GM23338 (cell line): ENCODE results near the gene ZSCAN4. TPM values are rescaled to one million over a fixed set of nuclear protein-coding genes. Genes with fewer than 3 reads are reported as not detected.

ENCODE experiments used
- ATAC-seq: fragments of 200-7000 bp; cut with Tn5 transposase; 3 replicates; pipeline ENCODE4 v1.9.1; 2020
- DNase-seq: peaks from one replicate; pipeline ENCODE4 v3.0.0-alpha.2; 2015; ENCODE audit warnings: low spot score
- H2AFZ ChIP-seq: fragments of 200-600 bp; sonication (generic); 2 replicates; pipeline ENCODE4 v1.8.0; 2016; ENCODE audit warnings: antibody characterized with exemption, mild to moderate bottlenecking, moderate library complexity
- H3F3A ChIP-seq: fragments of 200-600 bp; sonication (generic); replicated peaks from 2 replicates; pipeline ENCODE4 v1.8.0; 2017; ENCODE audit warnings: antibody characterized with exemption, mixed run types, low read depth
- H3K27ac ChIP-seq: fragments of 200-600 bp; sonication (generic); 2 replicates; pipeline ENCODE4 v1.6.1; 2016; ENCODE audit warnings: low read depth
- H3K27me3 ChIP-seq: fragments of 200-600 bp; sonication (generic); 2 replicates; pipeline ENCODE4 v1.8.0; 2016; ENCODE audit warnings: mild to moderate bottlenecking, mixed run types, moderate library complexity; ENCODE audit not compliant: insufficient read depth
- H3K36me3 ChIP-seq: fragments of 200-600 bp; sonication (generic); 2 replicates; pipeline ENCODE4 v1.8.0; 2016; ENCODE audit warnings: mild to moderate bottlenecking; ENCODE audit not compliant: insufficient read depth
- H3K4me1 ChIP-seq: fragments of 200-600 bp; sonication (generic); 2 replicates; pipeline ENCODE4 v1.8.0; 2016; ENCODE audit warnings: mild to moderate bottlenecking, moderate library complexity; ENCODE audit not compliant: insufficient read depth
- H3K4me2 ChIP-seq: fragments of 200-600 bp; sonication (generic); 2 replicates; pipeline ENCODE4 v1.7.1; 2017; ENCODE audit warnings: mixed run types
- H3K4me3 ChIP-seq: fragments of 200-600 bp; sonication (generic); 2 replicates; pipeline ENCODE4 v1.6.1; 2016; ENCODE audit warnings: mixed run types
- H3K79me2 ChIP-seq: fragments of 200-600 bp; sonication (generic); replicated peaks from 2 replicates; pipeline ENCODE4 v1.8.0; 2017; ENCODE audit warnings: mild to moderate bottlenecking; ENCODE audit not compliant: insufficient read depth
- H3K9me2 ChIP-seq: fragments of 200-600 bp; sonication (generic); 2 replicates; pipeline ENCODE4 v1.8.0; 2017; ENCODE audit not compliant: insufficient read depth
- H4K20me1 ChIP-seq: fragments of 200-600 bp; sonication (generic); replicated peaks from 2 replicates; pipeline ENCODE4 v1.8.0; 2017; ENCODE audit warnings: mild to moderate bottlenecking; ENCODE audit not compliant: insufficient read depth
- H3K27ac Mint-ChIP-seq: 2 replicates; pipeline ENCODE4 v1.8.0; 2020; ENCODE audit warnings: inconsistent platforms, mild to moderate bottlenecking, moderate library complexity, mixed read lengths
- H3K27me3 Mint-ChIP-seq: 3 replicates; pipeline ENCODE4 v1.8.0; 2022; ENCODE audit warnings: low read depth, mild to moderate bottlenecking, moderate library complexity, mixed read lengths, inconsistent platforms; ENCODE audit not compliant: insufficient read depth, poor library complexity
- H3K36me3 Mint-ChIP-seq: 3 replicates; pipeline ENCODE4 v1.8.0; 2021; ENCODE audit warnings: low read depth, mild to moderate bottlenecking, inconsistent platforms, moderate library complexity, mixed read lengths
- H3K4me1 Mint-ChIP-seq: 3 replicates; pipeline ENCODE4 v1.8.0; 2020; ENCODE audit warnings: mild to moderate bottlenecking, inconsistent platforms, mixed read lengths
- H3K4me3 Mint-ChIP-seq: 3 replicates; pipeline ENCODE4 v1.8.0; 2021; ENCODE audit warnings: moderate library complexity, mild to moderate bottlenecking, inconsistent platforms, mixed read lengths
- H3K9me3 Mint-ChIP-seq: 3 replicates; pipeline ENCODE4 v1.8.0; 2020; ENCODE audit warnings: moderate library complexity, mild to moderate bottlenecking, inconsistent platforms, mixed read lengths
- ETS1 ChIP-seq: IDR thresholded peaks from 2 replicates; pipeline ENCODE4 v1.6.1; 2016; ENCODE audit warnings: antibody characterized with exemption
- EZH2 ChIP-seq: fragments of 200-600 bp; sonication (generic); IDR thresholded peaks from one replicate; pipeline ENCODE4 v1.8.0; 2017; ENCODE audit warnings: antibody characterized with exemption, mild to moderate bottlenecking, low read depth; ENCODE audit not compliant: unreplicated experiment
- EZH2phosphoT487 ChIP-seq: fragments of 200-600 bp; sonication (generic); IDR thresholded peaks from one replicate; pipeline ENCODE4 v1.8.1; 2018; ENCODE audit warnings: antibody characterized with exemption; ENCODE audit not compliant: unreplicated experiment
- JUNB ChIP-seq: IDR thresholded peaks from one replicate; pipeline ENCODE4 v1.6.1; 2016; ENCODE audit warnings: antibody characterized with exemption; ENCODE audit not compliant: unreplicated experiment
- STAT1 ChIP-seq: IDR thresholded peaks from one replicate; pipeline ENCODE4 v1.6.1; 2016; ENCODE audit warnings: antibody characterized with exemption; ENCODE audit not compliant: unreplicated experiment
- ZNF331 ChIP-seq: fragments of 250-450 bp; sonication (Bioruptor Pico); IDR thresholded peaks from 2 replicates; pipeline ENCODE4 v1.5.0; 2020; ENCODE audit warnings: low read depth, mild to moderate bottlenecking, moderate library complexity
- ZNF462 ChIP-seq: fragments of 250-450 bp; sonication (Bioruptor Pico); IDR thresholded peaks from 2 replicates; pipeline ENCODE4 v1.5.0; 2020; ENCODE audit warnings: mild to moderate bottlenecking, moderate library complexity
- polyA plus RNA-seq: library from polyadenylated mRNA; unstranded; fragments of >200 nt; fragmentation: Nextera tagmentation; extraction: Ambion mirVana; gene quantifications from 2 replicates; pipeline ENCODE4 v1.2.1, GENCODE V29; 2016
- total RNA-seq: library from RNA; depleted of rRNA; stranded (reverse); fragments of >200 nt; shearing (Covaris generic); gene quantifications from 2 replicates; pipeline ENCODE4 v1.2.3, GENCODE V29; 2014

Gene ZSCAN4
- total and polyA plus RNA-seq, 2 experiments from 2014 or later, result not detected

GRCh38 chr19:57672466-57672865 is 3.7 kb downstream of the ZSCAN4 start (continued):
- TF ChIP-seq ZNF462 (CRISPR knock-in tag) (no peak), EZH2 (no peak)

- H3K4me3 ChIP-seq, result no peak overlapping the region
- H3K36me3 Mint-ChIP-seq, result no peaks in the 10 kb centered on the region
- H3K36me3 ChIP-seq, result no peaks in the 10 kb centered on the region
- H3K9me3 Mint-ChIP-seq, result no peaks in the 10 kb centered on the region; the same call in 2 of the 3 replicates
- ATAC-seq, result no peak
- H3K4me2 ChIP-seq, result no peak overlapping the region
- no peak overlapping the region for H3K27ac ChIP-seq
- H3K27ac Mint-ChIP-seq, result no peak overlapping the region
- peaks cover 36% of the 10 kb centered on the region for H3K27me3 ChIP-seq
- H3K27me3 Mint-ChIP-seq, result peaks cover 10% of the 10 kb centered on the region
- no peak for DNase-seq
- no peaks in the 10 kb centered on the region for H3K4me1 Mint-ChIP-seq
- peaks cover 2% of the 10 kb centered on the region for H3K9me2 ChIP-seq
- no peaks in the 10 kb centered on the region for H4K20me1 ChIP-seq
- H3F3A ChIP-seq, result no peaks in the 10 kb centered on the region
- no peaks in the 10 kb centered on the region for H3K79me2 ChIP-seq
- H3K4me1 ChIP-seq, result no peaks in the 10 kb centered on the region
- H3K4me3 Mint-ChIP-seq, result no peak overlapping the region
- no peak overlapping the region for H2AFZ ChIP-seq
- TF ChIP-seq STAT1 (no peak), JUNB (no peak), ZNF462 (CRISPR knock-in tag) (no peak), EZH2phosphoT487 (no peak), ZNF331 (CRISPR knock-in tag) (no peak), ETS1 (no peak)
Measured at GRCh38 chr19:57675881-57676280, 7.1 kb downstream of the ZSCAN4 start.
